ENCODE results near the gene CA10.

Gene CA10

GRCh38 chr17:52041123-52041617, 117.3 kb downstream of the CA10 start:
- no peak for DNase-seq

GRCh38 chr17:52036416-52036815, 122.1 kb downstream of the CA10 start:
- DNase-seq = no peak

- no peak for DNase-seq
Measured at GRCh38 chr17:52035336-52035915, 123.1 kb downstream of the CA10 start.

- DNase-seq = no peak
Measured at GRCh38 chr17:52032454-52032853, 126.1 kb downstream of the CA10 start.

GRCh38 chr17:52030052-52030451, 128.5 kb downstream of the CA10 start:
- DNase-seq = no peak

- DNase-seq = no peak
Measured at GRCh38 chr17:52027620-52028295, 130.8 kb downstream of the CA10 start.

GRCh38 chr17:52027081-52027480, 131.4 kb downstream of the CA10 start:
- no peak for DNase-seq

- DNase-seq = no peak
Measured at GRCh38 chr17:52026075-52026474, 132.4 kb downstream of the CA10 start.

GRCh38 chr17:52025236-52025635, 133.3 kb downstream of the CA10 start:
- DNase-seq = no peak

- no peak for DNase-seq
Measured at GRCh38 chr17:52024300-52024870, 134.1 kb downstream of the CA10 start.

GRCh38 chr17:52011064-52011463, 147.4 kb downstream of the CA10 start:
- DNase-seq = no peak

GRCh38 chr17:51999654-52000053, 158.9 kb downstream of the CA10 start:
- no peak for DNase-seq

GRCh38 chr17:51997723-51998122, 160.8 kb downstream of the CA10 start:
- no peak for DNase-seq

- no peak for DNase-seq
Measured at GRCh38 chr17:51995797-51996403, 162.6 kb downstream of the CA10 start.

GRCh38 chr17:51992864-51993416, 165.6 kb downstream of the CA10 start:
- no peak for DNase-seq

- no peak for DNase-seq
Measured at GRCh38 chr17:51971121-51971520, 187.4 kb downstream of the CA10 start.

- DNase-seq = no peak
Measured at GRCh38 chr17:51961689-51962088, 196.8 kb downstream of the CA10 start.

- DNase-seq = no peak
Measured at GRCh38 chr17:51957786-51958185, 200.7 kb downstream of the CA10 start.

GRCh38 chr17:51955245-51955644, 203.3 kb downstream of the CA10 start:
- DNase-seq = no peak

GRCh38 chr17:51954232-51954765, 204.2 kb downstream of the CA10 start:
- DNase-seq = no peak

- no peak for DNase-seq
Measured at GRCh38 chr17:51951741-51952140, 206.8 kb downstream of the CA10 start.

- no peak for DNase-seq
Measured at GRCh38 chr17:51948128-51948527, 210.4 kb downstream of the CA10 start.

GRCh38 chr17:51947160-51947735, 211.3 kb downstream of the CA10 start:
- no peak for DNase-seq
